DOHH2 (cell line): ENCODE results near the gene SERPINI1.

Source experiments
- H3F3A ChIP-seq: fragments of 200-600 bp; sonication (generic), shearing (Covaris generic); 2 replicates; pipeline ENCODE4 v1.6.0; 2016; ENCODE audit warnings: antibody characterized with exemption, mild to moderate bottlenecking; ENCODE audit not compliant: control insufficient read depth, insufficient read depth
- H3K27ac ChIP-seq: fragments of 200-600 bp; sonication (generic); 2 replicates; pipeline ENCODE4 v1.5.1; 2014; ENCODE audit warnings: low read depth, mild to moderate bottlenecking, low read length, moderate library complexity
- H3K27me3 ChIP-seq: fragments of 200-600 bp; sonication (generic); 2 replicates; pipeline ENCODE4 v1.6.1; 2014; ENCODE audit warnings: mild to moderate bottlenecking, low read length, mixed read lengths; ENCODE audit not compliant: control insufficient read depth
- H3K36me3 ChIP-seq: fragments of 200-600 bp; sonication (generic); 2 replicates; pipeline ENCODE4 v1.6.1; 2014; ENCODE audit warnings: mild to moderate bottlenecking, low read length, moderate library complexity, mixed read lengths; ENCODE audit not compliant: control insufficient read depth
- H3K4me1 ChIP-seq: fragments of 200-600 bp; sonication (generic); 2 replicates; pipeline ENCODE4 v1.6.1; 2014; ENCODE audit warnings: mild to moderate bottlenecking, low read length, mixed read lengths; ENCODE audit not compliant: control insufficient read depth
- H3K4me2 ChIP-seq: fragments of 200-600 bp; sonication (generic); 2 replicates; pipeline ENCODE4 v1.6.0; 2014; ENCODE audit warnings: mild to moderate bottlenecking, low read length, moderate library complexity
- H3K4me3 ChIP-seq: fragments of 200-600 bp; sonication (generic); 2 replicates; pipeline ENCODE4 v1.5.1; 2014; ENCODE audit warnings: mild to moderate bottlenecking, low read length, mixed read lengths
- H3K79me2 ChIP-seq: fragments of 200-600 bp; sonication (generic); 2 replicates; pipeline ENCODE4 v1.6.1; 2014; ENCODE audit warnings: mild to moderate bottlenecking, low read length, mixed read lengths; ENCODE audit not compliant: control insufficient read depth
- H3K9me2 ChIP-seq: fragments of 200-600 bp; sonication (generic); replicated peaks from 2 replicates; pipeline ENCODE4 v1.6.1; 2014; ENCODE audit warnings: mild to moderate bottlenecking, low read length, mixed read lengths; ENCODE audit not compliant: control insufficient read depth
- H3K9me3 ChIP-seq: fragments of 200-600 bp; sonication (generic); 2 replicates; pipeline ENCODE4 v1.6.1; 2014; ENCODE audit warnings: antibody characterized with exemption, low read length, mixed read lengths; ENCODE audit not compliant: control insufficient read depth, insufficient read depth
- H4K20me1 ChIP-seq: fragments of 200-600 bp; sonication (generic); 2 replicates; pipeline ENCODE4 v1.6.0; 2014; ENCODE audit warnings: low read depth, mild to moderate bottlenecking, antibody characterized with exemption, low read length, moderate library complexity; ENCODE audit not compliant: control insufficient read depth, insufficient read depth
- CTCF ChIP-seq: fragments of 200-600 bp; sonication (generic); IDR thresholded peaks from one replicate; pipeline ENCODE4 v1.5.1; 2014; ENCODE audit warnings: antibody characterized with exemption, mild to moderate bottlenecking, low read depth, low read length; ENCODE audit not compliant: poor library complexity, severe bottlenecking
- EZH2phosphoT487 ChIP-seq: fragments of 200-600 bp; sonication (generic); IDR thresholded peaks from 2 replicates; pipeline ENCODE4 v1.6.1; 2017; ENCODE audit warnings: borderline replicate concordance, mild to moderate bottlenecking, antibody characterized with exemption, low read length, moderate library complexity, mixed read lengths

SERPINI1 gene

GRCh38 chr3:167776066-167776685 lies 40.7 kb downstream of the SERPINI1 start:
- Histone ChIP-seq H3K4me2 (peak overlapping the region; percentile 39), H3K36me3 (no peaks in the 10 kb centered on the region), H3F3A (peaks cover 13% of the 10 kb centered on the region), H3K9me3 (peaks cover 13% of the 10 kb centered on the region; the same call in 1 of the 2 replicates), H3K27ac (0 out of 2 replicates have a peak overlapping the region, but pooled peaks have one; percentile 32), H4K20me1 (no peaks in the 10 kb centered on the region), H3K9me2 (no peaks in the 10 kb centered on the region), H3K79me2 (no peaks in the 10 kb centered on the region), H3K27me3 (no peaks in the 10 kb centered on the region), H3K4me1 (peaks cover 48% of the 10 kb centered on the region), H3K4me3 (no peak overlapping the region)
- TF ChIP-seq EZH2phosphoT487: no peak
- no peak for TF ChIP-seq CTCF

- Histone ChIP-seq H3K9me3 (peaks cover 13% of the 10 kb centered on the region; the same call in 1 of the 2 replicates), H3K79me2 (no peaks in the 10 kb centered on the region), H3F3A (peaks cover 13% of the 10 kb centered on the region), H3K9me2 (no peaks in the 10 kb centered on the region), H3K4me3 (no peak overlapping the region), H3K36me3 (no peaks in the 10 kb centered on the region), H3K4me1 (peaks cover 44% of the 10 kb centered on the region), H3K4me2 (no peak overlapping the region), H4K20me1 (no peaks in the 10 kb centered on the region), H3K27me3 (no peaks in the 10 kb centered on the region), H3K27ac (no peak overlapping the region)
- TF ChIP-seq EZH2phosphoT487 (no peak), CTCF (no peak)
Observed at GRCh38 chr3:167777356-167777755, 41.8 kb downstream of the SERPINI1 start.

GRCh38 chr3:167780214-167780883 lies 44.8 kb downstream of the SERPINI1 start:
- peaks cover 16% of the 10 kb centered on the region for H3K4me1 ChIP-seq
- H3F3A ChIP-seq: no peaks in the 10 kb centered on the region; the same call in 1 of the 2 replicates
- no peaks in the 10 kb centered on the region for H3K27me3 ChIP-seq
- no peaks in the 10 kb centered on the region for H4K20me1 ChIP-seq
- TF ChIP-seq EZH2phosphoT487 (no peak), CTCF (no peak)
- H3K9me3 ChIP-seq: peaks cover 13% of the 10 kb centered on the region; the same call in 1 of the 2 replicates
- no peak overlapping the region for H3K4me3 ChIP-seq
- H3K4me2 ChIP-seq: no peak overlapping the region
- H3K79me2 ChIP-seq: no peaks in the 10 kb centered on the region
- H3K36me3 ChIP-seq: no peaks in the 10 kb centered on the region
- H3K9me2 ChIP-seq: no peaks in the 10 kb centered on the region
- H3K27ac ChIP-seq: no peak overlapping the region
